Memory B cell (primary cell): Measurements from ENCODE around the gene A2M.

Source experiments
- ATAC-seq: fragments of 150-1000 bp; cut with Tn5 transposase; 2 replicates; pipeline ENCODE4 v1.10.0; 2021; ENCODE audit warnings: low read depth, mild to moderate bottlenecking, moderate library complexity
- DNase-seq, 2 donors: peaks; one replicate each; pipeline ENCODE4 v3.0.0; 2022; ENCODE audit warnings: low spot score in 2 of 2
- H3K27ac Mint-ChIP-seq: one replicate; pipeline ENCODE4 v1.8.0; 2022; ENCODE audit warnings: mild to moderate bottlenecking, moderate library complexity, mixed read lengths
- H3K27me3 Mint-ChIP-seq: one replicate; pipeline ENCODE4 v1.8.0; 2022; ENCODE audit warnings: mixed read lengths
- H3K36me3 Mint-ChIP-seq: one replicate; pipeline ENCODE4 v1.8.0; 2022; ENCODE audit warnings: mild to moderate bottlenecking, mixed read lengths
- H3K4me1 Mint-ChIP-seq: one replicate; pipeline ENCODE4 v1.8.0; 2022; ENCODE audit warnings: mixed read lengths
- H3K4me3 Mint-ChIP-seq: one replicate; pipeline ENCODE4 v1.8.0; 2022; ENCODE audit warnings: mild to moderate bottlenecking, moderate library complexity, mixed read lengths
- H3K9me3 Mint-ChIP-seq: one replicate; pipeline ENCODE4 v1.8.0; 2022; ENCODE audit warnings: mixed read lengths

The A2M gene

DNA sequence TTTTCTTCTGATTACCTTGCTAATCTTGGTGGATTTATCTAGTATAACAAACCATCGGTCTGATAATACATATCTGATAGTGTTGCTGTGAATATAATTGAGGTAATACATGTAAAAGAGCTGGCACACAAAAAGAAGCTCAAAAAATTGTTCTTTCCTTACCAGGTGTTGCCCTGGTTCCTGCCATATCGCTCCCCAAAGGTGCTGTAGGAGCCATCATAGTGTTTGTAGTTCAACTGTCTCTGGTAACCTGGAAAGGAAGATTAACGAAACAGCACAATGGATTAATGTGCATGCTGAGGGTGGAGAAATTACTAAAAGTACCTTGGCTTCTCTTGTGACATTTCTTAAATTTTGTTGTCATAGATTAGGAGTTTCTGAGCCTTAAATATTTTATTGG is 36.6 kb downstream of the A2M start:
- H3K27ac Mint-ChIP-seq = no peak overlapping the region
- H3K4me3 Mint-ChIP-seq = no peak overlapping the region
- DNase-seq (no peak), ATAC-seq (no peak)
- peaks cover 9% of the 10 kb centered on the region for H3K9me3 Mint-ChIP-seq
- no peaks in the 10 kb centered on the region for H3K4me1 Mint-ChIP-seq
- H3K27me3 Mint-ChIP-seq = peaks cover 16% of the 10 kb centered on the region
- H3K36me3 Mint-ChIP-seq = peaks cover 6% of the 10 kb centered on the region

DNA sequence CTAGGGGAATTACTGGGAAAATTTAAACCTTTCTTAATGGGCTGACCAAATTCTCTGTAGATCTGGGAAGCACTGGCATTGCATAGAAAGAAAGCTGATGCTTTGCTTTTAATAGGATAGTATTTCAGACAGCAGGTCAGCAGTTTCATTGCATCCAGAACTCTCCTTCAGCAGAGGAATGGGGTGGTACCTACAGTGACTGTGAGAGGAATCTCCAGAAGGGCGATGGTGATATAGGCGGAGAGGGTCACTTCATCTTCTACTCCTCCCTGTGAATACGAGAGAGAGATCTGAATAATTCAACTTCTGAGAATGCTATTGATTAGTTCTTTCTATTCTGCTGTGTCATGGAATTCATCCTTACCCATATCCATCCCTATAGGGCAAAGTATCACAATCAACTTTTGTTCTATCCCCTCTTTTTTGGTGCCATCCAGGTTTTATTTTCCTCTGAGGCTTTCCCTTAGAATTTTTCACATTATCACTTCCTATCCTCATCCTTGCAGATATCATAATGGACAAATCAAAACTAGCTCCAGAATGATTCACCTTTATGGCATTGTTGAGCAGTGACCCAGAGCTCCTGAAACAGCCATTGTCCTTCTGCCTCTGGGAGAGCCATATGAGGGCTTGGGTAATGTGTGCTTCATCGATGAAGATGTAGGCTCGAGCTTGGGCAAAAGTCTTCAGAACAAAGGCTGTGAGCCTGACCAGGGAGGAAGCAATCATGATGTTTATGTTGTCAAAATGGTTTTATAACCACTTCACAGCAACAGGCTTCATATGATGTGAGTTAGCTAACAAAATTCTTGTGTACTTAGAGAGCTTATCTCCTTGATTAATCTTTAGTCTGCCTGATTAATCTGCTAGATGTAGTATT is 38.3 kb downstream of the A2M start:
- DNase-seq = no peak
- Mint-ChIP-seq H3K27me3 (peaks cover 17% of the 10 kb centered on the region), H3K36me3 (peaks cover 3% of the 10 kb centered on the region), H3K4me1 (no peaks in the 10 kb centered on the region), H3K9me3 (peaks cover 3% of the 10 kb centered on the region), H3K27ac (no peak overlapping the region), H3K4me3 (no peak overlapping the region)
- ATAC-seq = no peak

DNA sequence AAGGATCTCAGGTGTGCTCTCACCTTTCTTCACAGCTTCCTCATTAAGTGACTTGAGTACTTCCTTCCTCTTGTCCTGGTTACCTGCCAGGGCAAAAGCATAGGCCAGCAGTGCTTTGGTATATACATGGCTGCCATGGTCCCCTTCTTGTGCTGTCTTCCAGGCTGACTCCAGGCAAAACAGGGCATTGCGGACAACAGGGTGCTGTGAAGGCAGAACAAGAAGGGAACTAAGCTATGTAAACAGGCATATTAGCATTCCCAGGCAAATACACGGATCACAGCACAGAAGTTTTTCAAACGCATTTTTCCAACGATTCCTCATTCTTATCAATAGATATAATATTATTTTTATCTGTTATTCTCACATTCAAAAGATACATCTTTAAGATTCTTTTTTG is 39.0 kb downstream of the A2M start:
- peaks cover 18% of the 10 kb centered on the region for H3K27me3 Mint-ChIP-seq
- H3K4me3 Mint-ChIP-seq = no peak overlapping the region
- H3K36me3 Mint-ChIP-seq = peaks cover 3% of the 10 kb centered on the region
- ATAC-seq = no peak
- no peak for DNase-seq
- H3K27ac Mint-ChIP-seq = no peak overlapping the region
- peaks cover 3% of the 10 kb centered on the region for H3K9me3 Mint-ChIP-seq
- no peaks in the 10 kb centered on the region for H3K4me1 Mint-ChIP-seq

DNA sequence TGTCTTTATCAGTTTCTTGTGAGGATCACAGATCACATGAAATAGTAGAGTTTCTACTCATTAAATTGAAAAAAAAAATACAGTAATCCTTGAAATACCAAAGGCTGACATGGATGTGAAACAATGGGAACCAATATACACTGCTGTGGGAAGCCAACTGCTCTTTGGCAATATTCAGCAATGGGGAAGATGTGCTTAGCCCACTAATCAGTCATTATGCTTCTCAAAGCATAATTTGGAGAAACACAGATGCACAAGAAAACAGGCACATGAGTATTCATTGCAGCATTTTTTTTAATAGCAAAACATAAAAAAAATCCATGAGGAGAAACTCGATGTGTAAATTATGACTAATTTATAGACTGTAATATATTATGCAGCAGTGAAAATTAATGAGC is 40.6 kb downstream of the A2M start:
- DNase-seq = no peak
- Mint-ChIP-seq H3K4me3 (no peak overlapping the region), H3K36me3 (no peaks in the 10 kb centered on the region), H3K9me3 (no peaks in the 10 kb centered on the region), H3K27me3 (peaks cover 18% of the 10 kb centered on the region), H3K27ac (no peak overlapping the region), H3K4me1 (no peaks in the 10 kb centered on the region)
- ATAC-seq = no peak

DNA sequence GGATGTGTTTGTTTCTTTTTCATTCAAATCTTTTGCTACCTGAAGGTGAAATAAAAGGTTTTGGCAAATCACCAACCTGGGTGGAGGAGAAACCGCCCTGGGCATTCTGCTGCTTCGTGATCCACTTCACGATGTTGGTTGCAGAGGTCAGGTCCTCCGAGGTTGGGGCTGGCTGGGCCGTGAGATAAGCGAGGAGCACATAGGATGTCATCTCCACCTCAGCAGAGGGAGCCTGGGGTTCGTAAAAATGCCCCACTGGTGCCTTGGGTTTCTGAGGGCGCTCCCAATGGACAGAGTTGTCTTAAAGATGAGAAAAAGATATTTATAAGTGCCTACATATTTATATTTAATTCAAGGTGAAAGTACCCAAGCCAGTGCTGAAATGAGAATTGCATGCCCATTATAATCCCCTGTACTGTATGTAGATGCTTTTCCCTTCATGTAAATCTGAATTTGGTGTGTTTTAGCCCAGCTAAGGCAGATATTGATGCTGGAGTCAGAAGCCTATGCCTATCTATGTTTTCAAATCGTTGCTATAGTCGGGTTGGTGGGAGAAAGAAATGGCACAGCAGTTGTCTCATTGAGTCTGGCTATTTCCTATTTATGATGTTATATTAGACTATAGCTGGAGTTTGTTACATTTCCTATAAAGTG is 41.1 kb downstream of the A2M start:
- no peak for ATAC-seq
- Mint-ChIP-seq H3K9me3 (no peaks in the 10 kb centered on the region), H3K27me3 (peaks cover 16% of the 10 kb centered on the region), H3K36me3 (no peaks in the 10 kb centered on the region), H3K4me3 (no peak overlapping the region), H3K4me1 (no peaks in the 10 kb centered on the region), H3K27ac (no peak overlapping the region)
- no peak for DNase-seq

DNA sequence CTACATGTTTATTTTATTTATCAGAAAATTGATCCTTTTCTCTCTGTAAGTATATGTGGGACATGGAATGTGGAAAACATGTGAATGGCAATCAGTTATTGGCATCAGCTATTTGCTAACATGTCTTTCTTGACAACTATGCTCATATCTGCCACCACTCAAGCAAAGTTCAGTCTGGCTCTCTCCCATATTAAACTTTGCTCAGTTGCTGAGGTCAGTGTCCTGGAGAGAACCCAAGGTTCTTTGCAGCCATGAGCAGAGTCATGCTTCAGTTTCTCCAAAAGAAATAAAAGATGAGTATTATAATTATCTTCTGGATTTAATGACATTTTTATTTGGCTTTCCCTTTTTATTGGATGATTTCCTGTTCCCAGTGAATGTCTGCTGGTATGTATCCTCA is 42.6 kb downstream of the A2M start:
- no peak for ATAC-seq
- Mint-ChIP-seq H3K27ac (no peak overlapping the region), H3K9me3 (no peaks in the 10 kb centered on the region), H3K36me3 (no peaks in the 10 kb centered on the region), H3K4me1 (no peaks in the 10 kb centered on the region), H3K4me3 (no peak overlapping the region), H3K27me3 (peaks cover 12% of the 10 kb centered on the region)
- no peak for DNase-seq

DNA sequence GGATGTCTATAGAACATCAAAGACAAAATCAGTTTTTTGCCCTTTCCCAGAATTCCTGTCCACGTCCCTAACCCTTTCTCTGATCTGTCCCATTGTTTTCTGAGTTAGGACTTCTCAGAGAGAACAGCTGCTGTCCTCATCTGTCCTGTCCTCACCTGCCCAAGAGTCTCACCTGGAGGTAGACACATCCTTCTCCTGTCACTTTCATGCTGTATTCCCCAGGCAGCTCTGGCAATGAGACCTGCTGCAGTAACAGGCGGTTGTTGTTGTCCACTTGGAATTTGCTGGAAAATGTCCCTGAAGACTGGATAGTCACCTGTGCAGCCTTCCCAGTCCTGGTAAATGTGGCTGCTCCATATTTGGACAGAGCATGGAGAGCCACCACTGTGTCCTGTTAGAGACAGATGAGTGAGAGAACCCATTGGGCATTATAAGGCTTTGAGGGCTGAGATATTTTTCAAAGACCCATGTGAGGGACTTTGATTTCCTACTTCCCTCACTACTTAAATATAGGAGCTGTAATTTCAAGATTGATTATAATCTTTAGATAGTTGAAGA is 43.2 kb downstream of the A2M start:
- Mint-ChIP-seq H3K27ac (no peak overlapping the region), H3K9me3 (no peaks in the 10 kb centered on the region), H3K4me1 (no peaks in the 10 kb centered on the region), H3K36me3 (no peaks in the 10 kb centered on the region), H3K27me3 (peaks cover 11% of the 10 kb centered on the region), H3K4me3 (no peak overlapping the region)
- DNase-seq (no peak), ATAC-seq (no peak)

DNA sequence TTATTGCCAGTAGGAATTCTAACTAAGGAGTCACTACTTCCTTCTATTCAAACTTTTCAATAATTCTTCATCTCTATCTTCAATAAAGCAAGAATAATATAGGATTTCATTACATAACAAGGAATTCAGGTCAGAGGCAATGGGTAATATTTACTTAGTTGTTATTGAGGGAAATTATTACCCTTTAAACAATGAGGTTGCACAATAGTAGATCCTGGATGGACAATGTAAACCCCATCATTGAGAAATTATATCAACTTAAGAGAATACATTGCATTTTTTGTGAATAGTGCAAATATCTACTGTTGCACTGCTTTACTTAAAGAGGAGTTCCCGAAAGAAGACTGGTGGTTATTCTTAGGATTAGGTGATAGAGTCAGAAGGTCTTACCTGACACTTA is 43.8 kb downstream of the A2M start:
- peaks cover 11% of the 10 kb centered on the region for H3K27me3 Mint-ChIP-seq
- no peak overlapping the region for H3K27ac Mint-ChIP-seq
- H3K9me3 Mint-ChIP-seq = no peaks in the 10 kb centered on the region
- ATAC-seq = no peak
- no peak for DNase-seq
- no peaks in the 10 kb centered on the region for H3K4me1 Mint-ChIP-seq
- H3K4me3 Mint-ChIP-seq = no peak overlapping the region
- H3K36me3 Mint-ChIP-seq = no peaks in the 10 kb centered on the region

DNA sequence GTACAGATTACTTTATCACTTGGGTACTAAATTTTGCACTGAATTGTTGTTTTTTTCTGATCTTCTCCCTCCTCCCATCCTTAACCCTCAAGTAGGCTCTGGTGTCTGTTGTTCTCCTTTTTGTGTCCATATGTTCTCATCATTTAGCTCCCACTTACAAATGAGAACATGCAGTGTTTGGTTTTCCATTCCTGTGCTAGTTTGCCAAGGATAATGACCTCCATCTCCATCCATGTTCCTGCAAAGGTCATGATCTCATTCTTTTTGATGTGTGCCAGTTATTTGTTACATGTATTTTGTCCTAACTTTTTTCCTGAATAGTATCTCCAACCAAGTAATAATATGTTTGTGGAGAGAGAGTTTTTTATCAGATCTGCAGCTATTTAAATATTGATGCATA is 44.2 kb downstream of the A2M start:
- no peak for ATAC-seq
- no peaks in the 10 kb centered on the region for H3K4me1 Mint-ChIP-seq
- H3K27ac Mint-ChIP-seq = no peak overlapping the region
- no peaks in the 10 kb centered on the region for H3K9me3 Mint-ChIP-seq
- H3K27me3 Mint-ChIP-seq = peaks cover 9% of the 10 kb centered on the region
- H3K4me3 Mint-ChIP-seq = no peak overlapping the region
- no peak for DNase-seq
- H3K36me3 Mint-ChIP-seq = no peaks in the 10 kb centered on the region

DNA sequence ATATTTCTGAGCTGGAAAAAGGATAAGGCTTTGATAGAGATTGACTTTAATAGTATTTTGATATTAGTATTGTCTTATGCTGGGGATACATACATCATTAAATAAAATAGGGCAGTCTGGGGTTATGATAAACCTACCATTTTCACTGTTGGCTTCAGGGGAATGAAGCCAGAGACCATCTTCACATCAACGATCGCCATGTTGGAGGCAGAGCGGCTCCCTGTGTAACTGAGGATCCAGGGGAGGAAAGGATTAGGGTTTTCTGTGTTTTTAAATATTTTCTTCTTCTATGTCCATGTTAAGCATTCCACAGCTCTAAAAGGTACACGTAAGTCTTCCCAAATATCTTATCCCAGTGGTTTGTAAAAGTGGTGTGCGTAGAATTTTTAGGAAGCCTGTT is 45.4 kb downstream of the A2M start:
- DNase-seq = no peak
- no peak for ATAC-seq
- H3K27me3 Mint-ChIP-seq = peaks cover 11% of the 10 kb centered on the region
- no peaks in the 10 kb centered on the region for H3K9me3 Mint-ChIP-seq
- peaks cover under 1% of the 10 kb centered on the region for H3K4me1 Mint-ChIP-seq
- H3K27ac Mint-ChIP-seq = no peak overlapping the region
- H3K4me3 Mint-ChIP-seq = no peak overlapping the region
- H3K36me3 Mint-ChIP-seq = no peaks in the 10 kb centered on the region

DNA sequence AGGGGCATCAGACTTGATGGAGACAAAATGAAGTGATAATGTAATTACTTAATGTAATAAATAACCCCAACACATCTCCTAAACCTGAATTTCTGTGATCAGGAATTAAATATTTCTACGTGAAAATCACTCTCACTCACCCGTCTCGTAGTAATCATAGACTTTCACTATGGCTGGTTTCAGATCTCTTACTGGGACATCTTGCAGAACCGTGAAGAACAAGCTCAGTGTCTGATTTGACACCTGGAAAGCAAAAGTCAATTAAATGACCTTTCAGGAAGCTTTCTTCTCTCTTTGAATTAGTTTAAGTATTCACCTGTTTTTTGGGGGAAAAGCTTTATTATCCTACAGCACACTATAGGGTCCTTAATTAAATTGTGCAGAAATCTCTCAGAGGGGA is 47.1 kb downstream of the A2M start:
- Mint-ChIP-seq H3K4me1 (peaks cover 6% of the 10 kb centered on the region), H3K4me3 (no peak overlapping the region), H3K9me3 (no peaks in the 10 kb centered on the region), H3K36me3 (no peaks in the 10 kb centered on the region), H3K27me3 (peaks cover 14% of the 10 kb centered on the region), H3K27ac (no peak overlapping the region)
- DNase-seq (no peak), ATAC-seq (no peak)

DNA sequence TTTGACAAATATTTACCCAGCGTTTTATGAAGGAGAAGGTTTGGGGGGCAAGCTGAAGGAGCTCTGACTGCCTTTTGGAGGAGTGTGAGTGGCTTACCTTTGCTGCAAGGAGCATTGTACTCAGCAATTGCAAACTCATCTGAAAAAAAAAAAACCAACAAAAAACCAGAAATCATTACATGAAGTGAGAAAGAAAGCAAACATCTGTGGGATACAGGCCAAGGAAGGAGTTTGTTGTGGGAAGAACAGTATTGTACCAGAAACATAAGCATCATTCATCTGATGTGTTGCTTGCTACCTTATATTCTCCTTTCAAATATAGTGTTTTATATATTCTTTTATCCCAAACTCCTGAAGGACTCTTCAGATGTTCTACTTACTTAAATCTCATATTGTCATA is 47.6 kb downstream of the A2M start:
- no peaks in the 10 kb centered on the region for H3K36me3 Mint-ChIP-seq
- H3K4me3 Mint-ChIP-seq = no peak overlapping the region
- peaks cover 14% of the 10 kb centered on the region for H3K27me3 Mint-ChIP-seq
- H3K4me1 Mint-ChIP-seq = peaks cover 6% of the 10 kb centered on the region
- no peak for ATAC-seq
- H3K27ac Mint-ChIP-seq = no peak overlapping the region
- no peaks in the 10 kb centered on the region for H3K9me3 Mint-ChIP-seq
- no peak for DNase-seq

DNA sequence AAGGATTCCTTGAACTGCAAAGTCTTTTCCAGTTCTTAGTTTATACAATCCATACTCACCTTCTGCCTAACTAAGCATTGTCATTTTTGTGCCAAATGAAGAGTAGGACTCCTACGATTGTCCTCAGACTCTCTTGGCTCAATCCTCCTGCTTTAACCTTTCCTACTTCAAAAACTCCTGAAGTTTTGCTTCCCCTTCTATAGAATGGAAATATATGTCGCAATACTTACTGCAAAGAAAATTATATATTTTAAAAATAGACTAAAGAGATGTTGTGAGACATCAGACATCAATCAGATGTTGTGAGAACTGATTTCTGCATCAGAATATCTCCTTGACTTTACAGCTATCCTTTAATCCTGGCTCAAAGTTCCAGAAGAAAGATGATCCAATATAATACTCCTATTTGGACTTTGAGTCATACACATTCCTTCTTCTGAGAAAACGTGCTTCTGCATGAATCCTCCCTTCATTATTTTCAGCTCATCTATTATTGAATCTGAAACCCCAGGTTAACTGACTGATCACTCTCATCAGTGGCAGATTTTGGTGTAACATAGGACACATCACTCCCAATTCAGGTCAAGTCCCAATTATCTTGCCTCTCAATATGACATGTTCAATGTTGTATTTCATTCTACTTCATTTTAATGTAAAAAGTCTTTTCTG is 48.8 kb downstream of the A2M start:
- ATAC-seq (no peak), DNase-seq (no peak)
- Mint-ChIP-seq H3K4me1 (peaks cover 6% of the 10 kb centered on the region), H3K27ac (no peak overlapping the region), H3K9me3 (no peaks in the 10 kb centered on the region), H3K4me3 (no peak overlapping the region), H3K27me3 (peaks cover 11% of the 10 kb centered on the region), H3K36me3 (no peaks in the 10 kb centered on the region)

DNA sequence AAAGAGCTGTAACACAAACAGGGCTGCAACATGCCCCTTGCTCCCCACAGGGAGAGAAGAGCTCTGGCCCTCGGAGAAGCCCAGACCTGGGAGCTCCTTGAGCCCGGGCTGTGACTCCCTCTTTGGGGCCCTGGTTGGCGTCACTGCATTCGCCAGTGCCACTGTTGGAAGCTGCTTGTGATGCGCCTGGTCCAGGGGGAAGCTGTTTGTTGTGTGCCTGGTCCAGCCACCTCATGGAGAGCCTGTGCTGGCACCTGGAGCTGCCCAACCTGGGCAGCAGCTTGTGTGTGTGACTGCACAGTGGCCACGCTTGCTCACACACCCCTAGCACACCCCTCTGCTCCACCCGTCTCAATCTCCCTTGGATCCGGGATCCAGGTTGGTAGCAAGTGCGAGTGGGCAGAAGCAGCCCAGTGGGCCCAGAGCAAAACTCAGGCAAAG is 49.5 kb downstream of the A2M start:
- DNase-seq (no peak), ATAC-seq (no peak)
- no peaks in the 10 kb centered on the region for H3K36me3 Mint-ChIP-seq
- H3K9me3 Mint-ChIP-seq = no peaks in the 10 kb centered on the region
- peaks cover 6% of the 10 kb centered on the region for H3K4me1 Mint-ChIP-seq
- peaks cover 8% of the 10 kb centered on the region for H3K27me3 Mint-ChIP-seq
- H3K27ac Mint-ChIP-seq = no peak overlapping the region
- peak overlapping the region; percentile 11 for H3K4me3 Mint-ChIP-seq
